Measurements from ENCODE around the gene KDM4C.

The KDM4C gene

DNA sequence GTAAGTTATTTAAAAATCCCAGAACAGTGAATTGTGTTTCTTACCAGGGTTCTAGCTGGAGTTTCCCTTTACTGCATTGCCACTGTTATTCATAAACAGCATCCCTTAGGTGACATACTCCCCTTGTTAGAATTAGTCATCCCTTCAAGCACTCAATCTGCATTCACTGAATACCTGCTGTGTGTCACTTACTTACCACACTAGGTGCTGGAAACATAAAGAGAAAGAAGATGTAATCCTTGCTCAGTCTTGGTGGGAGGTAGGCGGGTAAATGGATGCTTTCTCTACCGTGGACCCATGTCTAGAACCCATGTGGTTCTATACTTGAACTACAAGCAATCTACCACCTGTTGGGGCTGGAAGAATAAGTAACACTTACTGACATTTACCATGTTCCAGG lies 371.6 kb downstream of the KDM4C start:
- Mint-ChIP-seq H3K27ac (no peak overlapping the region), H3K4me1 (no peaks in the 10 kb centered on the region), H3K4me3 (no peak overlapping the region), H3K9me3 (no peaks in the 10 kb centered on the region), H3K36me3 (ENCODE audit: low read depth) (peaks cover 40% of the 10 kb centered on the region), H3K27me3 (no peaks in the 10 kb centered on the region)
- DNase-seq (no peak), ATAC-seq (no peak)

DNA sequence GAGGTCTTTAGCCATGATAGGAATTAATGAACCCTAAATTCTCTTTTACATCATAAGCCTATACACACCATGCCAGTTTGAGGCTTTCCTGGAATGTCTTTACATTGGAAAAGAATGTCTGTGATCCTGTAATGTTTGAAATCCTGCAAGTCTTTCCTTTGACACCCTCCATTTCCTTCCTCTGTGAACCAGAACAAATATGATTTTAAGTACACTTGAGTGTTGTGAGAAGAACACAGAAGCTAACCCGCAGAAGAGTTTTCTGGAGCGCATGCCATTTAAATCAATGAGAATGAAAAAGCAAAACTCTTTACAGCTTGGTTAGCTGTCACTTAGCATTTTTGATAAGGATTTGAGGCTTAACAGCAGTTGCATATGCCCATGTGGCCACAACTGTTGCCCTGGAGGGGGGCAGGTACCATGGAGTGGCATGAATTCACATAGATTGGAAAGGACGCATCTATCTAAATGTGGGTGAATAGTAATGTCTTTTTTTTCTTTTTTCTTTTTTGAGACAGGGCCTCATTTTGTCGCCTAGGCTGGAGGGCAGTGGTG lies 372.6 kb downstream of the KDM4C start:
- peaks cover 45% of the 10 kb centered on the region for H3K36me3 Mint-ChIP-seq (ENCODE audit: low read depth)

DNA sequence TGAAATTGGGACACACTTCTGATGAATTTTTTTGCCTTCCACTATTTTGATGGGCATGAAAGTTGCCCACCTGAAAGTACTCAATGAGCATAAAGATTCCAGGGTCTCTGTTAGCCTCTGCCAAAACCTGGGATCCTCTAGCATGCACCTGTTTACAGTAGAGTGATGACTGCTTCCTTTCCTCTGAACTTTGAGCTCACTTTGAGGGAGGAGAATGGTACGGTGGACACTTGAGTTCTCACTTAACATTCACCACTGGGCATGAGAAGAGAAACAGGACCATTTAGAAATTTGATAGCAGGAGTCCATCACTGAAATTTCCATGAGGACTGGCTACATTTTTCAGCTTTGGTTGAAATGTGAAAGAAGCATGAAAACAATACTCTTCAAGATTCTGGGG lies 374.8 kb downstream of the KDM4C start:
- Mint-ChIP-seq H3K9me3 (no peaks in the 10 kb centered on the region), H3K36me3 (ENCODE audit: low read depth) (peaks cover 55% of the 10 kb centered on the region), H3K27ac (no peak overlapping the region), H3K4me1 (no peaks in the 10 kb centered on the region), H3K4me3 (no peak overlapping the region), H3K27me3 (no peaks in the 10 kb centered on the region)
- no peak for ATAC-seq
- no peak for DNase-seq

More for the DNA sequence above, 372.6 kb downstream of the KDM4C start:
- Mint-ChIP-seq H3K9me3 (no peaks in the 10 kb centered on the region), H3K4me3 (no peak overlapping the region), H3K27me3 (no peaks in the 10 kb centered on the region), H3K4me1 (no peaks in the 10 kb centered on the region), H3K27ac (no peak overlapping the region)
- ATAC-seq (no peak), DNase-seq (no peak)

DNA sequence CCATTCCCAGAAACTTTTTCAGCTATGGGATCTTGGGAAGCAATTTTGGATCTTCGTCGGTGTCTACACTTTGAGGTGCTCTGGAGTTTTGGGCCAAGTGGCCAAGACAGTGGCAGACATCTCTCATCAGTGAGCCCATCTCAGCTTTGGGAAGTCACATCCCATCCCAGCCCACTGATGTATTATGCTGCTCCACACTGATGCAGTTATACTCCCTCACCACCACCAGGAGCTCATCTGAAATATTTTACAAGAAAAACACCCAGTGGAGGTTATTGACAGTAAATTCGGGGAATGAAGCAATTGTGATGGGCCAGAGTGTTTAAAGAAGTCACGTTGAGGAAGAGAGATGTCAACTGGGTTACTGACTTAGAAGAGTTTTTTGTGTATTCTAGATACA lies 378.0 kb downstream of the KDM4C start:
- Mint-ChIP-seq H3K36me3 (ENCODE audit: low read depth) (peaks cover 43% of the 10 kb centered on the region), H3K9me3 (no peaks in the 10 kb centered on the region), H3K27me3 (no peaks in the 10 kb centered on the region), H3K4me1 (no peaks in the 10 kb centered on the region), H3K27ac (no peak overlapping the region), H3K4me3 (no peak overlapping the region)
- DNase-seq: no peak
- ATAC-seq: no peak

DNA sequence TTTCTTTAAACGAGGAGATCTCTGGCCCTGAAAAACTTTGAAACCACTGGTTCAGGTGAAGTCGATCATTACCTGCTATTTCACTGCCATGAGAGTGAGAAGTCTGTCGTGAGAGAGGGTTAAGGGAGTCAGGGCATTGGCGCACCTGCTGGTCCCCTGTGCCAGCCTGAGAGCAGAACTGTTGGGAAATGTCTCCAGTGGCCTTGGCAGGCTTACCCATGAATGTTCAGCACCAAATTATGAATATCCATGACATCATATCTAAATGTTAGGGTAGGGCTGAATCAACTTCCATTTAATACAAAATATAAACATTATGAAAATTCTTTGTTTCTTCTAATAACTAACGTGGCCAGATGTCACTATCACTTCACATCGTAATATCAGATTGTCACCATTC lies 379.3 kb downstream of the KDM4C start:
- H3K27ac Mint-ChIP-seq: no peak overlapping the region
- DNase-seq (no peak), ATAC-seq (no peak)
- H3K27me3 Mint-ChIP-seq: no peaks in the 10 kb centered on the region
- no peaks in the 10 kb centered on the region for H3K4me1 Mint-ChIP-seq
- H3K4me3 Mint-ChIP-seq: no peak overlapping the region
- no peaks in the 10 kb centered on the region for H3K9me3 Mint-ChIP-seq
- peaks cover 38% of the 10 kb centered on the region for H3K36me3 Mint-ChIP-seq (ENCODE audit: low read depth)

DNA sequence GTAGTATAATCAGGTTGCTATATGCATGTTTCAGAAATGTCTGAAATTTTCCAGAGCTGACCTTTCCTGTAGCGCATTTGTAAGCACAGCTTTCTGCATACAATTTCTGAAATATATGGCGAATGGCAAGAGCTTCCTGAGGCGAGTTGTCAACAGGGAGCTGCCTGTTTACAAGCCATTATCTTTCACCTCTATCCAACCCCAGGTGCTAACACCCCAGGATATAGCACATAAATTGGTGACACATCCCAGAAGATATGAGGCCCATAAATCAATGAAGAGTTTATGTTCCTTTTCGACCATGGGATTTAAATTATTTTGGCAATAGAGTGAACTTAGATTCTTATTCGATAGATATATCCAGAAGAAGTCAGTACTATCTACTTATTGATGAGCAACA lies 379.8 kb downstream of the KDM4C start:
- DNase-seq (no peak), ATAC-seq (no peak)
- Mint-ChIP-seq H3K4me3 (no peak overlapping the region), H3K9me3 (no peaks in the 10 kb centered on the region), H3K4me1 (no peaks in the 10 kb centered on the region), H3K36me3 (ENCODE audit: low read depth) (peaks cover 36% of the 10 kb centered on the region), H3K27ac (no peak overlapping the region), H3K27me3 (no peaks in the 10 kb centered on the region)

DNA sequence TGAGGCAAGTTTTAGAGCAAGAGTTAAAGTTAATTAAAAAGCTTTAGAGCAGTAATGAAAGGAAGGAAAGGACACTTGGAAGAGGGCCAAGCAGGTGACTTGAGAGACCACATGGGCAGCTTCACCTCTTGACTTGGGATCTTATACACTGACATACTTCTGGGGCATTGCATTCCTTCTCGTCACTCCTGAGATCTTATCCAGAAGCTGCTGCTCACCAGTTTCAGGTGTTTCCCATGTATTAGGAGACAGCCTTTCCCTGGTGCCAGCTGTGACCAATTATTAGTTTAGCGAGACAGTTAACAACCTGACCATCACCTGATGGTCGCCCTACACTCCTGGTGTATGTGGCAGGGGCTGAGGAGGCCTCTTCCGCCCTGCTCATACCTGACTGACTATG lies 382.1 kb downstream of the KDM4C start:
- DNase-seq (no peak), ATAC-seq (no peak)
- peaks cover 35% of the 10 kb centered on the region for H3K36me3 Mint-ChIP-seq (ENCODE audit: low read depth)
- H3K4me1 Mint-ChIP-seq: no peaks in the 10 kb centered on the region
- no peaks in the 10 kb centered on the region for H3K9me3 Mint-ChIP-seq
- H3K4me3 Mint-ChIP-seq: no peak overlapping the region
- H3K27ac Mint-ChIP-seq: no peak overlapping the region
- H3K27me3 Mint-ChIP-seq: no peaks in the 10 kb centered on the region

DNA sequence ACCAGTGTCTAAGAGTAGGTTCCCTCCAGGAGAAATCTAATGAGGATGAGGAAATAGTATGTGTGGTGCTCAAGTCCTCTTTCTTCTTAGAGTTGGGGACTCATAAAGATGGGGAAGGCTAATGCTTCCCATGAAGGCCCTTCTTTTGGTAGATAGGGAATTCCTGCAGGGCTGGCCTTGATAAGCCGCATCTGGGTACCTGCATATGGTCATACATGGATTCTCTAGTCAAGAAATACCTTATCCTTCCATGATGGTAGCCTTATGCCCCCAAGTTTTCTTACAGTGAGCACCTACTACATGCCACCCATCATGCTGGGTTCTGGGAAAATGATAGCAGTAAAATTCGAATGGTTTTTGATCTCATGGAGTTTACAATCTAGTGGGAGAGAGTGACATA lies 382.6 kb downstream of the KDM4C start:
- ATAC-seq (no peak), DNase-seq (no peak)
- Mint-ChIP-seq H3K27me3 (no peaks in the 10 kb centered on the region), H3K9me3 (no peaks in the 10 kb centered on the region), H3K36me3 (ENCODE audit: low read depth) (peaks cover 30% of the 10 kb centered on the region), H3K4me3 (no peak overlapping the region), H3K27ac (no peak overlapping the region), H3K4me1 (no peaks in the 10 kb centered on the region)

DNA sequence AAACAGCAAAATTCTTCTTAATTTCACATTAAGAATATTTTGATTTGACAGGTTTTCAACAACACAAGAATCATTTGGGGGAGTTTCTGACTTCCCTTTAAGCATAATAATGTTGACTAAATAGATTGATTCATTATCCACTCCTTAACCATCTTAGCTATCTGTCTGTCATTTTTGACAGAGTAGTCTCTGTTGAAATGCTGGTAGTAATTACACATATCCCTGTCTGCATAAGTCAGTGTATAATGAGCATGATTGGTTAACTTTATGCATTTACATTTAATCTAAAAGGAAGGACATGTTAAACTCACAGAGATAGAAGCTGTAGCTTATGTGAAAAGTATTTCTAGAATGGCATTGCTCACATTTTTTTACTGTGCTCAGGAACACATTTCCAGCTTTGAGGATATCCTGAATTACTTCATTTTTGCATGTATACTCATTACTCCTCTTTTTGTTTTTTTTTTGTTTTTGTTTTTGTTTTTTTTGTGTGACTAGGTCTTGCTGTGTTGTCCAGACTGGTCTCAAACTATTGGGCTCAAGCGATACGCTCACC lies 385.9 kb downstream of the KDM4C start:
- no peak for DNase-seq
- H3K27me3 Mint-ChIP-seq: no peaks in the 10 kb centered on the region
- peaks cover 7% of the 10 kb centered on the region for H3K4me1 Mint-ChIP-seq
- H3K36me3 Mint-ChIP-seq (ENCODE audit: low read depth): peaks cover 26% of the 10 kb centered on the region
- ATAC-seq: no peak
- no peak overlapping the region for H3K4me3 Mint-ChIP-seq
- H3K27ac Mint-ChIP-seq: no peak overlapping the region
- no peaks in the 10 kb centered on the region for H3K9me3 Mint-ChIP-seq

DNA sequence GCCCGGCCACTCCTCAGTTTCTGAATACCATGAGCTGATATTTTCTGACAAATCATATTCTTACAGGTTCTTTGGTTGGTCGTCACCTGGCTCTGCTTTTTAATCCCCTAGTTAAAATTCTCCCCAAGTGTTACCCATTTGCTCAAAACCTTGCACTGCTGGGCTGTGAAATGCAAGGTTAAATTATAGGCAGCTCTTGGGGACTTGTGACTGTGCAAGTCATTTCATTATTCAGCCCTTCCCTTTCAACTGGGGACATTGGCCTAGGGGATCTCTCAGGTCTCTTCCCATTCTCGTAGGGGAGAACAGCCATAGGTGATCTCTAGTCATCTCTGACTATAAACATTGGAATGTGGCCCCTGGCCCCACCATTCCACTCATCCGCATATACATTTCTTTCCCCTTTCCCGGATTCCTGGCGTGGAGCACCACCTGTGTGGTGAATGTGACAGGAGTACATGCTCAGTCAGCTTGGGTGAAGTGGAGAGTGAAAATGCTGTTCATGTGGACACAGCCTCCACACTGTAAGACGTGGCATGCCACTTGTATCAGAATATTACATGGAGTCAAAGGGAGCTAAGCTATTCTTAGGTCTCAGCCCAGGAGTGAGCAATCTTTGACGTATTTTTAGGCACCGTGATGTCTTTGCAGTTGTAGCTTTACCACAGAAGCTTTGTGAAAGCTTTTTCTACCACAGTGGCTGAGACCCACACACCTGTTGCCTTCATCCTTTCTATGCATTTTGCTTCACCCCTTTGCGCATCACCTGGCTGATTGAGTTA lies 386.7 kb downstream of the KDM4C start:
- Mint-ChIP-seq H3K36me3 (ENCODE audit: low read depth) (peaks cover 26% of the 10 kb centered on the region), H3K27me3 (no peaks in the 10 kb centered on the region), H3K9me3 (no peaks in the 10 kb centered on the region), H3K27ac (no peak overlapping the region), H3K4me3 (no peak overlapping the region), H3K4me1 (peaks cover 8% of the 10 kb centered on the region)
- DNase-seq (no peak), ATAC-seq (no peak)

DNA sequence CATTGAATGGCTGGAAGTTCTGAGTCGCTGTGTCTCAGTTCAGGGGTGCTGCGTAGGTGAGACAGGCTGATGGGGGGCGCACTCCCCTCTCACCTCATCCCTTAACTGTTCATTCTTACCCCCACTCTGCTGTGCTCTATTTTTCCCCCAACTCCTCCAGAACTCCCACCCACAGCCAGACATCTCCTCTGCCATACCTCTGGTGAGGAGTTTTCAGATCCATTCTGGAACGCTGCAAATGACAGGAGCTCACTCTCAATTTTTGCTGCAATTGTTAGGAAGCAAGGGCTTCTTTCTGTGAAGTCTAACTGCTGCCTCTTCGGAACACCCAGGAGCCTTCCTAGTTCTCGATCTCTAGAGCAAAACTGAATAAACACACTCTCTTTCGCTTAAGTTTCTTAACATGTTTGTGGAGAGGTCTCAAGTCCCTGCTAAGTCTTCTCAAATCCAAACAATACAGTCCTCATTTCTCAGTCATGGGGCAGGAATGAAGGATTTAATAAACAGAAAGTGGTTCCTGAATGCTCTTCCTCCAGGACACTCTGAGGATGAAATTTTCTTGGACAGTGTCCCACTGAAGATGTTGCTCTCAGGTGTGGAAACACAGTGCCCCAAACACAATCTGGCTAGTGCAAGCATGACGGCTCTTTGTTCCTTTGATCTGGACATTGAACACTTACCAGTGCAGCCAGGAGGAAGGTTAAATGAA lies 387.7 kb downstream of the KDM4C start:
- no peak overlapping the region for H3K4me3 Mint-ChIP-seq
- no peaks in the 10 kb centered on the region for H3K27me3 Mint-ChIP-seq
- H3K36me3 Mint-ChIP-seq (ENCODE audit: low read depth): peaks cover 23% of the 10 kb centered on the region
- ATAC-seq (no peak), DNase-seq (no peak)
- no peak overlapping the region for H3K27ac Mint-ChIP-seq
- peaks cover 18% of the 10 kb centered on the region for H3K4me1 Mint-ChIP-seq
- H3K9me3 Mint-ChIP-seq: no peaks in the 10 kb centered on the region

DNA sequence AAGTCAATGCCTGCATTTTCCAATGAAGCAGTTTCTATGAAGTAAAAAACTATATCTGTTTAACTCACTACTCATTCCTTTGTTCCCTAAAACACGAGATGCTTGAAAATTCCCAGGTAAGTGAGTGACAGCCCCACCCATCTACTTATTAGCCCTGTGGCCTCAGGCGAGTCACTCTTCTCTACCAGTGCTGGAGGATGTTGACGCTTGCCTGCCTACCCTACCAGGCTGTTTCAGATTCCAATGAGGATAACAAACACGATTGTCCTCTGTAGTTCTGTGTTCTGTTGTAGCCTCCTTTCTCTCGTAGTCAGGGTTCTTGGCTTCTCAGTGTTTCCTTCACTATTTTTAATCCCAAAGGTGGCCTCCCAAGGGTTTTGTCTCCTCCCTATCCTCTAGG lies 388.8 kb downstream of the KDM4C start:
- H3K27me3 Mint-ChIP-seq: no peaks in the 10 kb centered on the region
- no peaks in the 10 kb centered on the region for H3K9me3 Mint-ChIP-seq
- DNase-seq (no peak), ATAC-seq (no peak)
- H3K4me1 Mint-ChIP-seq: peaks cover 22% of the 10 kb centered on the region
- peaks cover 19% of the 10 kb centered on the region for H3K36me3 Mint-ChIP-seq (ENCODE audit: low read depth)
- peak overlapping the region; percentile 28 for H3K27ac Mint-ChIP-seq
- H3K4me3 Mint-ChIP-seq: no peak overlapping the region

DNA sequence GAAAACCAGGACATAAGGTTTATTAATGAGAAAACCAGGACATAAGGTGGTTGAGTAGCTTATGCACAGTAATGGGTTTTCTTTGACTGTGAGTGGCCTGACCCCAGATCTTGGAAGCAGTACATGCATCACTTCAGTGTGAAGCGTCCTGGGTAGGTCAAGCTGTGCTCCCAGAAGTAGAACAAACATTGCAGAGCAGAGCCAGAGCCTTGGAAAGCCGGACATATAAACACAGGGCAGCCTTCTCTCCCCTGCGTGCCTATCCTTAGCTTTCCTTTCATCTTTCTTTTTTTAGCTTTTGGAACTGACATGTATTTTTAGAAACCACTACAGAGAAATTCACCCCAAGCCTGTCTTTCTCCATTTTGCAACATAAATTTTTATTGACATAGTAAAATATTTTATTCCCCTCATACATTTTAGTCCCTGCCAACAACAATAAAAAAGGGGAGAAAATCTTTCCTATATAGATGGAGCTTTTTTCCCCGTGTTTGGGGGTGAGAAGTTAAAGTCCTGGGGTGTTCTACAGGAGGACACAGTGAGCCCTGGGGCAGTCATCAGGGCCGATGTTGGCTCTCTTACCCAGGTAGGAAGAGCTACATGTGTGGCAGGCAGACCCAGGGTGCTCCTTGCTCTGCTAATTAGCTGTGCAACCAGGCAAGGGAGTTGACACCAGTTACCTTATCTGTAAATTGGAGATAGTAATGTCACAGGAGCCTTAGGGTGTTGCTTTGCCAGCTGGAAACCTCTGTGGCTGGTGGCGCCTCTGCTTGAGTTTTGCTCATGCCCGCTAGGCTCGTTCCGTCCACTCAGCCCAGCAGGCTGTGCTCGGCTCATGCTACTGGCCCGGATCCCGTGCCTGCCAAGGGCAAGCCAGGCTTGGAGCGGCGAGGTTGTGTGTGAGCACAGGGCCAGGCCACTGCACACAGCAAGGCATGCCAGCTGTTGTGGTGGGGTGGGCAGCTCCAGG lies 389.6 kb downstream of the KDM4C start:
- H3K27ac Mint-ChIP-seq: no peak overlapping the region
- H3K4me1 Mint-ChIP-seq: peaks cover 22% of the 10 kb centered on the region
- H3K9me3 Mint-ChIP-seq: peaks cover 2% of the 10 kb centered on the region

DNA sequence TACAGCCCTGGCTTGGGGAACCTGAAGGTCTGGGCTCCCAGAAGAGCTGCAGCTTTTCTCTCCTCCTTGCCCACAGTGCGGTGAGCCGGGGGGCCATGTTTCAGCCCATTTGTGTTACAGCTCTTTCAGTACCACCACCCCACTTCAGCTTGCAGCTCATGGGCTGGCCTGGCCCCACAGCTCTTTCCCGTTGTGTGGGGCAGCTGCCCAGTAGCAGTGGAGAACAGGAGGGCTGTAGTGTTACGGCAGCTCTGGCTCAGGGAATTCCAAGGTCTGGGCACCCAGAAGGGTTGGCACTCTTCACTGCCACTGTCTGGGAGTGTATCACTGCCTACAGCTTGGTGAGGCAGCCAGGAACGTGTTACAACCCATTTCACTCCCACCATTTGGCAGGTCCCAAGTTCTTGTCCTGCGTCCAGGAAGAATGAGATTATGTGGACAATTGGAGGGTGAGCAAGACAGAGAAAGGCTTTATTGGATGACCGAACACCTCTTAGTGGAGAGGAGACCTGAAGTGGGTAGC lies 390.5 kb downstream of the KDM4C start:
- H3K4me1 Mint-ChIP-seq: peaks cover 22% of the 10 kb centered on the region

More for the DNA sequence above, 389.6 kb downstream of the KDM4C start:
- Mint-ChIP-seq H3K4me3 (no peak overlapping the region), H3K27me3 (no peaks in the 10 kb centered on the region), H3K36me3 (ENCODE audit: low read depth) (peaks cover 17% of the 10 kb centered on the region)
- ATAC-seq (no peak), DNase-seq (no peak)

More for the DNA sequence above, 390.5 kb downstream of the KDM4C start:
- Mint-ChIP-seq H3K36me3 (ENCODE audit: low read depth) (peaks cover 17% of the 10 kb centered on the region), H3K27ac (no peak overlapping the region), H3K9me3 (peaks cover 5% of the 10 kb centered on the region), H3K27me3 (no peaks in the 10 kb centered on the region), H3K4me3 (no peak overlapping the region)
- ATAC-seq (no peak), DNase-seq (no peak)

Measured in activated naive CD8-positive, alpha-beta T cell treated with anti-CD3 and anti-CD28 coated beads, Interleukin-2, amount 50 U/mL, for 24 hours (primary cell).